Immature natural killer cell (primary cell): ENCODE measurements around the gene NCAPH2. TPM values are rescaled to one million over a fixed set of nuclear protein-coding genes. Genes with fewer than 3 reads are reported as not detected.

Source experiments
- DNase-seq, 3 donors: peaks; one replicate each; pipeline ENCODE4 v3.0.0; 2022; ENCODE audit warnings: mixed read lengths in 1 of 3
- H3K27ac Mint-ChIP-seq, 6 donors: one replicate each; pipeline ENCODE4 v1.8.0; 2020; ENCODE audit warnings: mixed read lengths in 6 of 6, mild to moderate bottlenecking in 5 of 6, inconsistent platforms in 4 of 6, moderate library complexity in 3 of 6
- H3K27me3 Mint-ChIP-seq, 3 donors: one replicate each; pipeline ENCODE4 v1.8.0; 2020 to 2021; ENCODE audit warnings: low read depth in 3 of 3, mild to moderate bottlenecking in 3 of 3, mixed read lengths in 3 of 3, moderate library complexity in 3 of 3, inconsistent platforms in 1 of 3
- H3K36me3 Mint-ChIP-seq, 3 donors: one replicate each; pipeline ENCODE4 v1.8.0; 2020; ENCODE audit warnings: mixed read lengths in 3 of 3, inconsistent platforms in 2 of 3, mild to moderate bottlenecking in 2 of 3
- H3K4me1 Mint-ChIP-seq, 2 donors: one replicate each; pipeline ENCODE4 v1.8.0; 2020; ENCODE audit warnings: inconsistent platforms in 2 of 2, mild to moderate bottlenecking in 2 of 2, mixed read lengths in 2 of 2, moderate library complexity in 1 of 2
- H3K4me3 Mint-ChIP-seq, 5 donors: one replicate each; pipeline ENCODE4 v1.8.0; 2020; ENCODE audit warnings: mild to moderate bottlenecking in 5 of 5, mixed read lengths in 5 of 5, inconsistent platforms in 3 of 5, moderate library complexity in 3 of 5
- H3K9me3 Mint-ChIP-seq, 6 donors: one replicate each; pipeline ENCODE4 v1.8.0; 2020; ENCODE audit warnings: mild to moderate bottlenecking in 6 of 6, mixed read lengths in 6 of 6, inconsistent platforms in 4 of 6, moderate library complexity in 3 of 6
- polyA plus RNA-seq, 3 donors: library from polyadenylated mRNA; unstranded; fragments of 300-500 nt; fragmentation: Illumina TruSeq; gene quantifications; one replicate each; pipeline ENCODE4 v1.2.3, GENCODE V29; 2021

NCAPH2 gene
- polyA plus RNA-seq, 3 donors from 2014 or later: 41.8 to 46.7 (median 46.5) TPM

DNA sequence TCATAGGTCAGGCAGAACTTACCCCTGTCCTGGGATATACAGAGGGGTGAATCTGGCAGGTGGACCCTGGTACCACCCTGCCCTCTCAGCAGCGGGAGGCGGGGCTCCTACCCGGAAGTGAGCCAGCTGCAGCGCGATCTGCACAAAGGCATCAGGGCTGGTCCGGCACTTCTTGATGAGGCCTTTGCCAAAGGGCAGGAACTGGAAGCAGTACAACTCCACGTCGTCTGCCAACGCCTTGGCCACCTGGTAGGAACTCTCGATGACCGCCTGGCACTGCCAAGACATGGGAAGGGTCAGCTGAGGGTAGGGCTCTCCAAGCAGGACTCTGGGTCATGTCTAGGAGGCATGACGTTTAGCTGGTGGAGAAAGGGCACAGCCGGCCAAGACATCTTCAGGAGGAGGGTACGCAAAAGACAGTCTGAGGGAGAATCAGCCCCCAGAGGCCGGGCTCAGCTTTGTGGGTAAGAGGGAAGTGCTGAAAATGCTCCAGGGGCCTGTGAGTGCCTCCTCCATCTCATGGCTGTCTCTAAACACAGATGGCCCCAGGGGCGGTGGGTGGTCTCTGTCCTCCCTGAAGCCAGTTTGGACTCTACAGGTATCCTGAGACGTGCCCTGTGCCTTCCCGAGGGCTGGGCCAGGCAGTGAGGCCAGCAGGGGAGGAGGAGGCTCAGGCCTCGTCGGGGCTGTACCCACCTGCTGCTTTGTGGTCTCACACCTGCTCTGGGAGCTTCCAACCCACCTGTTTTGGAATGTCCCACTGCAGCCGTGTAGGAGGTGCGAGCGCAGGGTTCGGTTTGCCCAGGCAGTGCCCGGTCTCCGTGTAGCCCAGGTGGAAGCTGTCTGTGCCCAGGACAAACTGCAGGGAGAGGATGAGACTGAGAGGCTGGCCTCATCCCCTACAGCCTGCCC lies 63.5 kb downstream of the NCAPH2 start:
- H3K36me3 Mint-ChIP-seq: peaks cover 0 to 8% (median 0%) of the 10 kb centered on the region in 3 donors
- no peaks in the 10 kb centered on the region for H3K4me1 Mint-ChIP-seq
- no peaks in the 10 kb centered on the region for H3K9me3 Mint-ChIP-seq
- peaks cover 0 to 2% (median 0%) of the 10 kb centered on the region in 3 donors for H3K27me3 Mint-ChIP-seq
- H3K4me3 Mint-ChIP-seq: no peak overlapping the region
- no peak overlapping the region for H3K27ac Mint-ChIP-seq
- DNase-seq: no peak

GRCh38 chr22:50572965-50573364 lies 64.9 kb downstream of the NCAPH2 start:
- no peaks in the 10 kb centered on the region for H3K9me3 Mint-ChIP-seq
- H3K27ac Mint-ChIP-seq: no peak overlapping the region
- H3K4me3 Mint-ChIP-seq: no peak overlapping the region
- no peak for DNase-seq
- peaks cover 0 to 2% (median 2%) of the 10 kb centered on the region in 3 donors for H3K27me3 Mint-ChIP-seq
- H3K36me3 Mint-ChIP-seq: peaks cover 0 to 8% (median 0%) of the 10 kb centered on the region in 3 donors
- H3K4me1 Mint-ChIP-seq: peaks cover 5 to 8% of the 10 kb centered on the region in 2 donors

DNA sequence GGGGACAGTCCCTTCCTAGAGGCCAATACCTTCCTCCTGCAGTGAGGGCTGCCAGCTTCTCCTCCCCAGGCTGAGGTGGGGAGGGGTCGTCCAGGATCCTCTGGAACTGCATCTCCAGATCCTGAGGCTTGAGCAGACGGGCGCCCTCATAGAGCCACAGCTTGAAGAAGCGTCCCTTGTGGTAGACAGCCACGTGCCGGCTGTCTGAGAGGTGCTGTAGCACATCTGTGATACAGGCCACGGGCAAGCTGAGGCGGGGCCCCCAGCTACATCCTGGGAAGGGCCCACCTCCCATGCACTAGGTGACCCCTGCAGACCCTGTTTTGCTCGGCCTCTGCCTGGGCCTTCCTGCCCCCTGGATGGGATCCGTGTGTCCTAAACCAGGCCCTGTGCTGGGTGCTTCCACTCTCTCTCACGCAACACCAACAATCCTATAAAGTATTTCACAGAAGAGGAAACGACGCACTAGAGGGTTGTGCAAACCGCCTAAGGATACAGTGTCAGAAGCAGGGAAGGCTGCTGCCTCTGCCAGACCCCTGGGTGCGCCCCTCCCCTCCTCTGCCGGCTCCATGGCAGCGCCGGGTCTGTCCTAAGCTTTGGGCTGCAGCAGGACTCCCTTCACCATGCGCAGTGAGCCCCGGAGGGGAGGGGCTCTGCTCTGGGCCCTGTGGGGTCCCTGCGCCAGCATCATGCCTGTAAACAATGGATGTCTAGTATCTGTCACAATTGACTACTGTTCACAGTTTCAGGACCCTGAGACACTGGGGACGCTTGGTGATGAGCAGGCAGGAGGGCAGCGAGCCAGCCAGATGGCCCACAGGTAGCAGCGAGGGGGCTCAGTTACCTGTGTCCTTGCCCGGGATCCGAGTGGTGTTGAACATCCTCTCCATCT lies 65.7 kb downstream of the NCAPH2 start:
- H3K4me1 Mint-ChIP-seq: peaks cover 5 to 8% of the 10 kb centered on the region in 2 donors
- peaks cover 0 to 2% (median 2%) of the 10 kb centered on the region in 3 donors for H3K27me3 Mint-ChIP-seq
- peaks cover 0 to 8% (median 0%) of the 10 kb centered on the region in 3 donors for H3K36me3 Mint-ChIP-seq
- no peak overlapping the region for H3K4me3 Mint-ChIP-seq
- H3K9me3 Mint-ChIP-seq: no peaks in the 10 kb centered on the region
- H3K27ac Mint-ChIP-seq: no peak overlapping the region
- DNase-seq: no peak

- Mint-ChIP-seq H3K4me3 (no peak overlapping the region), H3K9me3 (no peaks in the 10 kb centered on the region), H3K4me1 (peaks cover 5 to 8% of the 10 kb centered on the region in 2 donors), H3K27ac (no peak overlapping the region), H3K27me3 (peaks cover 0 to 2% (median 2%) of the 10 kb centered on the region in 3 donors), H3K36me3 (peaks cover 0 to 6% (median 0%) of the 10 kb centered on the region in 3 donors)
- no peak for DNase-seq
Observed at GRCh38 chr22:50574383-50574755, 66.3 kb downstream of the NCAPH2 start.

Other genes starting within 250 kb of the NCAPH2 start
- gene MAPK12, start 246.5 kb upstream of the NCAPH2 start, polyA plus RNA-seq: under 1 TPM in 2 of 3 donors, not detected in 1; 0.13 to 0.31 TPM
- under 1 TPM in 2 of 3 donors, not detected in 1; 0.12 to 0.22 TPM for gene MAPK11, start 237.8 kb upstream of the NCAPH2 start, polyA plus RNA-seq
- gene PLXNB2, start 200.6 kb upstream of the NCAPH2 start, polyA plus RNA-seq: 1 to 10 TPM in 2 of 3 donors, not detected in 1; 1.1 to 1.6 TPM
- under 1 TPM in 2 of 3 donors, not detected in 1; 0.23 to 0.34 TPM for gene DENND6B, start 181.2 kb upstream of the NCAPH2 start, polyA plus RNA-seq
- gene PPP6R2, start 164.9 kb upstream of the NCAPH2 start, polyA plus RNA-seq: 10 to 100 TPM; 13.5 to 43.5 (median 19.6) TPM
- 10 to 100 TPM; 12.1 to 42.8 (median 14.2) TPM for gene SBF1, start 33.2 kb upstream of the NCAPH2 start, polyA plus RNA-seq
- gene ADM2, start 26.7 kb upstream of the NCAPH2 start, polyA plus RNA-seq: under 1 TPM in 1 of 3 donors, not detected in 2; 0.38 TPM
- not detected for gene MIOX, start 21.4 kb upstream of the NCAPH2 start, polyA plus RNA-seq
- gene LMF2, start 522 bp upstream of the NCAPH2 start, polyA plus RNA-seq: 10 to 100 TPM; 16.3 to 40.4 (median 20.1) TPM
- gene SCO2, start 17.4 kb downstream of the NCAPH2 start, polyA plus RNA-seq: 10 to 100 TPM in 1 of 3 donors, 1 to 10 TPM in 2; 8.3 to 14.8 (median 9.9) TPM
- 10 to 100 TPM; 21.2 to 31.2 (median 25.5) TPM for gene TYMP, start 21.8 kb downstream of the NCAPH2 start, polyA plus RNA-seq
- gene KLHDC7B, start 37.7 kb downstream of the NCAPH2 start, polyA plus RNA-seq: 1 to 10 TPM; 2.4 to 8.1 (median 4.5) TPM
- gene SYCE3, start 54.7 kb downstream of the NCAPH2 start, polyA plus RNA-seq: not detected
- 1 to 10 TPM in 1 of 3 donors, under 1 TPM in 1, not detected in 1; 0.09 to 2.9 TPM for gene CPT1B, start 70.2 kb downstream of the NCAPH2 start, polyA plus RNA-seq
- gene CHKB, start 74.6 kb downstream of the NCAPH2 start, polyA plus RNA-seq: 10 to 100 TPM; 44.0 to 51.3 (median 49.4) TPM
- gene MAPK8IP2, start 92.6 kb downstream of the NCAPH2 start, polyA plus RNA-seq: not detected
- gene ARSA, start 119.9 kb downstream of the NCAPH2 start, polyA plus RNA-seq: 10 to 100 TPM in 1 of 3 donors, 1 to 10 TPM in 2; 3.8 to 11.2 (median 7.7) TPM
- gene SHANK3, start 164.6 kb downstream of the NCAPH2 start, polyA plus RNA-seq: not detected
- not detected for gene ACR, start 230.0 kb downstream of the NCAPH2 start, polyA plus RNA-seq